ENCODE measurements around the gene TFB1M. TPM values are rescaled to one million over a fixed set of nuclear protein-coding genes. Genes with fewer than 3 reads are reported as not detected.

TFB1M gene
- total RNA-seq, 1 donor from 2014 or later: 24.1 TPM

GRCh38 chr6:155327326-155328073 is 13.2 kb upstream of the TFB1M start:
- no peaks in the 10 kb centered on the region for H3K9me3 ChIP-seq (ENCODE audit: low read depth)
- peaks cover 18% of the 10 kb centered on the region for H3K4me1 ChIP-seq
- Mint-ChIP-seq H3K27me3 (ENCODE audit: insufficient read depth, low read depth) (peaks cover 5% of the 10 kb centered on the region), H3K9me3 (no peaks in the 10 kb centered on the region), H3K4me1 (peaks cover 10% of the 10 kb centered on the region), H3K36me3 (no peaks in the 10 kb centered on the region), H3K4me3 (no peak overlapping the region), H3K27ac (no peak overlapping the region)
- H3K4me2 ChIP-seq: no peak overlapping the region
- H3K36me3 ChIP-seq: no peaks in the 10 kb centered on the region
- H3K27me3 ChIP-seq: no peaks in the 10 kb centered on the region
- DNase-seq (ENCODE audit: low spot score): peak; percentile 71
- H3K79me2 ChIP-seq (ENCODE audit: low read depth): no peaks in the 10 kb centered on the region
- no peak overlapping the region for H3K4me3 ChIP-seq
- no peak overlapping the region for H3K9ac ChIP-seq
- no peak overlapping the region for H2AFZ ChIP-seq (replicated peaks)
- TF ChIP-seq CTCF (IDR thresholded peaks at IDR 0.05): peak; percentile 96
- TF ChIP-seq EZH2phosphoT487 (IDR thresholded peaks at IDR 0.05): no peak
- no peaks in the 10 kb centered on the region for H4K20me1 ChIP-seq (ENCODE audit: low read depth)
- no peak overlapping the region for H3K27ac ChIP-seq
- peaks cover 9% of the 10 kb centered on the region for H3F3A ChIP-seq (ENCODE audit: low read depth)

- no peaks in the 10 kb centered on the region for H3K27me3 ChIP-seq
- no peak overlapping the region for H3K27ac Mint-ChIP-seq
- no peaks in the 10 kb centered on the region for H3K36me3 ChIP-seq
- H3K4me3 Mint-ChIP-seq: no peak overlapping the region
- peaks cover 21% of the 10 kb centered on the region for H3K4me1 ChIP-seq
- H2AFZ ChIP-seq (replicated peaks): peak overlapping the region; percentile 63
- H3K9me3 Mint-ChIP-seq: no peaks in the 10 kb centered on the region
- DNase-seq (ENCODE audit: low spot score): peak; percentile 2
- no peak overlapping the region for H3K27ac ChIP-seq
- H3K36me3 Mint-ChIP-seq: no peaks in the 10 kb centered on the region
- H3K4me2 ChIP-seq: no peak overlapping the region
- peaks cover 5% of the 10 kb centered on the region for H3K27me3 Mint-ChIP-seq (ENCODE audit: insufficient read depth, low read depth)
- no peak overlapping the region for H3K4me3 ChIP-seq
- no peaks in the 10 kb centered on the region for H4K20me1 ChIP-seq (ENCODE audit: low read depth)
- no peaks in the 10 kb centered on the region for H3K9me3 ChIP-seq (ENCODE audit: low read depth)
- no peak overlapping the region for H3K9ac ChIP-seq
- H3K79me2 ChIP-seq (ENCODE audit: low read depth): no peaks in the 10 kb centered on the region
- TF ChIP-seq EZH2 (IDR thresholded peaks at IDR 0.05) (no peak), CTCF (IDR thresholded peaks at IDR 0.05) (no peak), EZH2phosphoT487 (IDR thresholded peaks at IDR 0.05) (no peak)
- H3K4me1 Mint-ChIP-seq: peaks cover 10% of the 10 kb centered on the region
- peaks cover 9% of the 10 kb centered on the region for H3F3A ChIP-seq (ENCODE audit: low read depth)
Observed at GRCh38 chr6:155325700-155326516, 11.6 kb upstream of the TFB1M start.

- no peaks in the 10 kb centered on the region for H3K36me3 Mint-ChIP-seq
- no peak overlapping the region for H2AFZ ChIP-seq (replicated peaks)
- no peaks in the 10 kb centered on the region for H3K9me3 Mint-ChIP-seq
- no peak overlapping the region for H3K9ac ChIP-seq
- peaks cover 21% of the 10 kb centered on the region for H3K4me1 ChIP-seq
- H3F3A ChIP-seq (ENCODE audit: low read depth): peaks cover 9% of the 10 kb centered on the region
- no peak overlapping the region for H3K4me3 ChIP-seq
- peaks cover 2% of the 10 kb centered on the region for H3K27me3 Mint-ChIP-seq (ENCODE audit: insufficient read depth, low read depth)
- H3K27ac ChIP-seq: no peak overlapping the region
- H3K4me1 Mint-ChIP-seq: peaks cover 10% of the 10 kb centered on the region
- no peak overlapping the region for H3K4me2 ChIP-seq
- TF ChIP-seq EZH2phosphoT487 (IDR thresholded peaks at IDR 0.05) (no peak), EZH2 (IDR thresholded peaks at IDR 0.05) (no peak), CTCF (IDR thresholded peaks at IDR 0.05) (no peak)
- no peak overlapping the region for H3K4me3 Mint-ChIP-seq
- no peaks in the 10 kb centered on the region for H3K27me3 ChIP-seq
- no peaks in the 10 kb centered on the region for H3K79me2 ChIP-seq (ENCODE audit: low read depth)
- no peak for DNase-seq (ENCODE audit: low spot score)
- no peaks in the 10 kb centered on the region for H4K20me1 ChIP-seq (ENCODE audit: low read depth)
- H3K9me3 ChIP-seq (ENCODE audit: low read depth): no peaks in the 10 kb centered on the region
- H3K27ac Mint-ChIP-seq: no peak overlapping the region
- no peaks in the 10 kb centered on the region for H3K36me3 ChIP-seq
Observed at GRCh38 chr6:155324993-155325392, 10.7 kb upstream of the TFB1M start.
